ENCODE data around the gene TIGD6. TPM values are rescaled to one million over a fixed set of nuclear protein-coding genes. Genes with fewer than 3 reads are reported as not detected.

TIGD6 gene
- total and polyA plus RNA-seq, 2 of the 4 experiments (the other 2 are of a cell fraction) = 5.8 to 6.6 TPM

DNA sequence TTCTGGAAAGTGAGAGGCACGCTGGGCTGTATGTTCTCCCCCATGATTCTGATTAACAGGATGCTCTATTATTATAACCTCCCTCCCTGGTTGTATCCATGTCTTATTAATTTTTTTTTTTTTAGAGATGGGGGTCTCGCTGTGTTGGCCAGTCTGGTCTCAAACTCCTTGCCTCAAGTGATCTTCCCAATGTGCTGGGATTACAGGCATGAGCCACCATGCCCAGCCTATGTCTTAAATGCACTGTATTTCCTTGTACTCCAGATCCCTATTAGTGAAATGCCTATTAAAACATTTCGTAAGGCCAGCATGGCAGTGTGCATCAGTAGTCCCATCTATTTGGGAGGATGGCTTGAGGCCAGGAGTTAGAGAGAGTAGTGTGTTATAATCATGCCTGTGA is 7.0 kb downstream of the TIGD6 start:
- no CpG with 5 or more reads among the region's 3 CpGs for WGBS, 2 experiments (ENCODE audit: extremely low coverage in 2 of 2, insufficient read length in 1 of 2)
- no peak overlapping the region for H4K5ac ChIP-seq (ENCODE audit: low read depth, low read length)
- no peak overlapping the region for H2BK5ac ChIP-seq (ENCODE audit: low read depth, low read length, poor library complexity, severe bottlenecking)
- no peak overlapping the region for H2AK5ac ChIP-seq (ENCODE audit: low read depth, low read length)
- peaks cover 2% of the 10 kb centered on the region; the same call in 1 of the 2 replicates for H3K4me1 ChIP-seq (ENCODE audit: control insufficient read depth, insufficient read depth, low read length)
- no peak overlapping the region for H3K4me2 ChIP-seq (ENCODE audit: low read depth, low read length)
- ChIA-PET POLR2A (ENCODE audit: unreplicated experiment) (interaction anchor here (0.6 kb wide), 1 partner anchor 73 kb away, joined by 3 read pairs; no protein-coding TSS in a partner anchor), CTCF (interaction anchor here (0.8 to 4.7 kb wide), 4 partner anchors 25 to 160 kb away, joined by 3 to 63 read pairs (median 22); no protein-coding TSS in a partner anchor)
- no peak overlapping the region for H2BK120ac ChIP-seq (ENCODE audit: low read depth, low read length)
- H3K18ac ChIP-seq (ENCODE audit: low read depth, low read length) = no peak overlapping the region
- peaks cover 0 to 8% of the 10 kb centered on the region in 2 experiments; a peak in 3 of 4 replicates for H3K79me1 ChIP-seq (ENCODE audit: low read depth in 1 of 2, low read length in 2 of 2)
- no peak overlapping the region for H4K8ac ChIP-seq (ENCODE audit: low read depth in 2 of 2, low read length in 2 of 2)
- intact Hi-C loops (cut with micrococcal nuclease) = no loop called here
- no peaks in the 10 kb centered on the region for H4K20me1 ChIP-seq (ENCODE audit: insufficient read depth, low read length)
- in situ Hi-C loops (cut with MboI; ENCODE audit: low sequenced_read_pairs) = no loop called here
- DNase-seq (no peak), ATAC-seq (ENCODE audit: low read depth) (no peak)
- peaks cover 9% of the 10 kb centered on the region for H3K9me1 ChIP-seq (ENCODE audit: insufficient read depth, low read length)
- H3K4ac ChIP-seq (ENCODE audit: low read depth, low read length) = no peak overlapping the region
- H3K27me3 ChIP-seq (ENCODE audit: control insufficient read depth, insufficient read depth, low read length) = no peaks in the 10 kb centered on the region
- dilution Hi-C loops (cut with HindIII; ENCODE audit: low sequenced_read_pairs, unreplicated experiment) = no loop called here
- no peak overlapping the region for H3K4me3 ChIP-seq (ENCODE audit: insufficient read depth, low read depth, low read length)
- H3K9me3 ChIP-seq (ENCODE audit: control insufficient read depth, insufficient read depth, low read length) = no peaks in the 10 kb centered on the region
- H3K14ac ChIP-seq (replicated peaks; ENCODE audit: low read depth, low read length) = no peak overlapping the region
- H3K23ac ChIP-seq (ENCODE audit: low read depth, low read length) = no peak overlapping the region
- H3K36me3 ChIP-seq (ENCODE audit: control insufficient read depth, insufficient read depth, low read length) = peaks cover 7% of the 10 kb centered on the region
- H3K27ac ChIP-seq (ENCODE audit: insufficient read depth, low read length) = no peak overlapping the region
- no peak overlapping the region for H3K9ac ChIP-seq (ENCODE audit: low read depth, low read length)
- H2BK20ac ChIP-seq (ENCODE audit: low read depth, low read length) = no peak overlapping the region
- H4K91ac ChIP-seq (ENCODE audit: insufficient read depth, low read depth, low read length) = no peak overlapping the region
- H2BK15ac ChIP-seq (ENCODE audit: low read depth, low read length) = no peak overlapping the region
- TF ChIP-seq, protein P1, sequence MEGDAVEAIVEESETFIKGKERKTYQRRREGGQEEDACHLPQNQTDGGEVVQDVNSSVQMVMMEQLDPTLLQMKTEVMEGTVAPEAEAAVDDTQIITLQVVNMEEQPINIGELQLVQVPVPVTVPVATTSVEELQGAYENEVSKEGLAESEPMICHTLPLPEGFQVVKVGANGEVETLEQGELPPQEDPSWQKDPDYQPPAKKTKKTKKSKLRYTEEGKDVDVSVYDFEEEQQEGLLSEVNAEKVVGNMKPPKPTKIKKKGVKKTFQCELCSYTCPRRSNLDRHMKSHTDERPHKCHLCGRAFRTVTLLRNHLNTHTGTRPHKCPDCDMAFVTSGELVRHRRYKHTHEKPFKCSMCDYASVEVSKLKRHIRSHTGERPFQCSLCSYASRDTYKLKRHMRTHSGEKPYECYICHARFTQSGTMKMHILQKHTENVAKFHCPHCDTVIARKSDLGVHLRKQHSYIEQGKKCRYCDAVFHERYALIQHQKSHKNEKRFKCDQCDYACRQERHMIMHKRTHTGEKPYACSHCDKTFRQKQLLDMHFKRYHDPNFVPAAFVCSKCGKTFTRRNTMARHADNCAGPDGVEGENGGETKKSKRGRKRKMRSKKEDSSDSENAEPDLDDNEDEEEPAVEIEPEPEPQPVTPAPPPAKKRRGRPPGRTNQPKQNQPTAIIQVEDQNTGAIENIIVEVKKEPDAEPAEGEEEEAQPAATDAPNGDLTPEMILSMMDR (conservative IDR thresholded peaks at IDR 0.05; ENCODE audit: low read depth, low read length) = no peak
- TF ChIP-seq NFE2L2 (IDR thresholded peaks at IDR 0.05; ENCODE audit: low read depth, low read length) (no peak), RAD21 (IDR thresholded peaks at IDR 0.05; ENCODE audit: low read length) (no peak)
- H2AK9ac ChIP-seq (replicated peaks; ENCODE audit: low read depth, low read length, poor library complexity) = no peak overlapping the region
- no TSS peak for BruUV-seq (replicated peaks)
- no peak overlapping the region for H2AFZ ChIP-seq (replicated peaks; ENCODE audit: low read length, poor library complexity)
- H3K56ac ChIP-seq (ENCODE audit: extremely low read depth, insufficient read depth, low read length) = no peak overlapping the region
